Muscle layer of colon (tissue), 2 donors: ENCODE results near the gene CDADC1.

Experiments
- H3K27ac ChIP-seq: one replicate; pipeline ENCODE4 v1.7.0; 2013; ENCODE audit warnings: low read depth, mild to moderate bottlenecking, low read length, moderate library complexity
- H3K27me3 ChIP-seq, 2 donors: one replicate each; pipeline ENCODE4 v1.7.0; 2013; ENCODE audit warnings: low read length in 2 of 2, mild to moderate bottlenecking in 2 of 2; ENCODE audit not compliant: insufficient read depth in 2 of 2, control insufficient read depth in 1 of 2
- H3K36me3 ChIP-seq: one replicate; pipeline ENCODE4 v1.7.0; 2013; ENCODE audit warnings: mild to moderate bottlenecking, low read length; ENCODE audit not compliant: insufficient read depth
- H3K4me1 ChIP-seq: one replicate; pipeline ENCODE4 v1.7.0; 2013; ENCODE audit warnings: mild to moderate bottlenecking, low read length; ENCODE audit not compliant: insufficient read depth
- H3K4me3 ChIP-seq, 2 donors: one replicate each; pipeline ENCODE4 v1.7.0; 2013; ENCODE audit warnings: low read length in 2 of 2, low read depth in 1 of 2, mild to moderate bottlenecking in 1 of 2, moderate library complexity in 1 of 2
- H3K9ac ChIP-seq: one replicate; pipeline ENCODE4 v1.7.0; 2013; ENCODE audit warnings: low read length
- H3K9me3 ChIP-seq: one replicate; pipeline ENCODE4 v1.7.0; 2013; ENCODE audit warnings: mild to moderate bottlenecking, low read length
- donor health status: abdominal sarcoma.
- donor health status: Adenocarcinoma of cecum.

CDADC1 gene

DNA sequence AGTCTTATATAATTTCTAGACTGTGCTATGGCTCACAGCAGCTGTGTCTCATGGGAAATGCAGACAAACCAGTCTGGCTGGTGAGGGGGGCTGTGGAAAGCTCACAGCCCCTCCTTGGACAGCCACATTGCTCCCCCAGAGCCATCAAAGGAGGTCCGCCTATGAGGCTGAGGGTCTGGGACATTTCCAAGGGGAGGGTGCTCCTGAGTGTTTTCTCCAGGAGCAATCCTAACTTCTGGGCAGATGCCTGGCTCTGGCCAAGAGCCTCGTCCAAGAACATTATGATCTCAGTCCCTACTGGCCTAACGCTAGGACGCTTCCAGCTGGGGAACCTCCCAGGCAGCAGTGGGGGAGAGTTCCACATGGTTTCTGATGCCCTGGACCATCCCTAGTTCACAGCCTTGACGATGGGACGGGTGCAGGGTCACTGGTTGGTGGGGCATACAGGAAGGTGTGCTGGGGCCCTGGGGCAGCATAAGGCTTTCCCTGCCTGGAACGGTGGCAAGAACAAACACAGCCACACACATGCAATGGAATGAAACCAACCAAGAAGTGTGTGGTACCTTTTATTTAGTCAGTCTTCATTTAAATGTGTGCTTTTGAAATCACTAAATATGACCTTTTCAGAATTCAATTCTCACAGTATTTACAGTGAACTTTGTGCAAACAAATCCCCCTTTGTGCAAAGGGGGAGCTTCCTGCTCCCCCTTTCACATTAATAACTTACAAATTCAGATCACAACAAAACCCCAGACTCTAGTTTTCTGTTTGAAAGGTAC lies 60.6 kb downstream of the CDADC1 start:
- no peaks in the 10 kb centered on the region for H3K9me3 ChIP-seq
- peaks cover 17% of the 10 kb centered on the region for H3K36me3 ChIP-seq
- H3K4me1 ChIP-seq: peaks cover 52% of the 10 kb centered on the region
- peak overlapping the region; percentile 93 for H3K27ac ChIP-seq
- no peak overlapping the region for H3K4me3 ChIP-seq
- peak overlapping the region; percentile 23 for H3K9ac ChIP-seq
- H3K27me3 ChIP-seq: no peaks in the 10 kb centered on the region

DNA sequence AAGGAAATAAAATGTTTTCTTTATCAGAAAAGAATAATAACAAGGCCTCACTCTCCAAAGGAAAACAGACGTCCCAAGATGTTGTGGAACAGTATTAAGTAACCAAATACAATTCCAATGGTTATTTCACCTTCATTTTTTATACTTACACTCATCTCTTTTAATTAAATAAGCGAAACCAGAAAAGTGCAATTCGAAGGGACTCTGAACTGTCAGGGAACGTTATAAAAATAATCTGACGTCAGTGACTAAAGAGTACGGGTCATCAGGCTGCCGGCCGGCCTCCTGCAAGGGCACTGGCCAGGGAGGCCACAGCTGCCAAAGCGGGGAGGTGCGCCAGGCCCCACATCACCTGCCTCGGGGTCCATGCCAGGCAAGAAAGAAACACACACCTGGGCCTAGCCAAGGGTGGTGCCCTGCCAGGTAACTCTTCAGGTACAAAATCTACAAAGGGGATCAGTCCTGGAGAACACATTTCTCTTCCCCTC lies 61.2 kb downstream of the CDADC1 start:
- H3K9ac ChIP-seq: peak overlapping the region; percentile 7
- H3K4me3 ChIP-seq: no peak overlapping the region
- no peaks in the 10 kb centered on the region for H3K9me3 ChIP-seq
- H3K36me3 ChIP-seq: peaks cover 22% of the 10 kb centered on the region
- H3K4me1 ChIP-seq: peaks cover 58% of the 10 kb centered on the region
- H3K27ac ChIP-seq: peak overlapping the region; percentile 93
- no peaks in the 10 kb centered on the region for H3K27me3 ChIP-seq

DNA sequence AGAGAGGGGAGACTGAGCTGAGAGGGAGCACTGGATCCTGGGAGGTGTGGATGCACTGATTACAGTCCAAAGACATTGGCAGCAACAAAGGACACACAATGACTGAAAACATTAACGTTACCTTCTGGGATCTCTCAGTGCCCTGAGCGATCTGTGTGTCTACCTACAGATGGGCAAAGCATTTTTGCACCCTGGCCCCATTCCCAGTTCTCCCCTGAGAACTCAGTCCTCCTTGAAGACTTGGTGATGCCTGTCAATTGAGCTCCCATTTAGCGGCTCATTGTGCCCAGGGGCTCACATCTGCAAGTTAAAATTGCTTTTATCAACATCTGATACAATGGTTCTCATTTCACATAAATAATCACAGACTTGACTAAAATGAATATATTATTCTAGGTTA lies 62.5 kb downstream of the CDADC1 start:
- Histone ChIP-seq H3K4me3 (no peak overlapping the region), H3K27me3 (no peaks in the 10 kb centered on the region), H3K4me1 (peaks cover 64% of the 10 kb centered on the region), H3K9me3 (no peaks in the 10 kb centered on the region), H3K27ac (peak overlapping the region; percentile 19), H3K9ac (no peak overlapping the region), H3K36me3 (peaks cover 22% of the 10 kb centered on the region)

DNA sequence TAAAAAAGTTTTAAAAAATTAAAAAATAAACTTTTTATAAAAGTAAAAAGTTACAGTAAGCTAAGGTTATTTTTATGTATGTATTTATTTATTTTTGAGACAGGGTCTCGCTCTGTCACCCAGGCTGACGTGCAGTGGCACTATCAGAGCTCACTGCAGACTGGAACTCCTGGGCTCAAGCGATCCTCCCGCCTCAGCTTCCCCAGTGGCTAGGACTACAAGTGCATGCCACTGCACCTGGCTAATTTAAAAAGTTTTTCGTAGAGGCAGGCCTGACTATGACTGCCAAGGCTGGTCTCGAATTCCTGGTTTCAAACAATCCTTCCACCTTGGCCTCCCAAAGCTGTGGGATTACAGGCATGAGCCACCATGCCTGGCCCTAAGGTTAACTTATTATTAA lies 64.1 kb downstream of the CDADC1 start:
- peaks cover 50% of the 10 kb centered on the region for H3K4me1 ChIP-seq
- no peaks in the 10 kb centered on the region for H3K9me3 ChIP-seq
- no peak overlapping the region for H3K27ac ChIP-seq
- no peaks in the 10 kb centered on the region for H3K27me3 ChIP-seq
- H3K36me3 ChIP-seq: peaks cover 19% of the 10 kb centered on the region
- no peak overlapping the region for H3K9ac ChIP-seq
- no peak overlapping the region for H3K4me3 ChIP-seq

DNA sequence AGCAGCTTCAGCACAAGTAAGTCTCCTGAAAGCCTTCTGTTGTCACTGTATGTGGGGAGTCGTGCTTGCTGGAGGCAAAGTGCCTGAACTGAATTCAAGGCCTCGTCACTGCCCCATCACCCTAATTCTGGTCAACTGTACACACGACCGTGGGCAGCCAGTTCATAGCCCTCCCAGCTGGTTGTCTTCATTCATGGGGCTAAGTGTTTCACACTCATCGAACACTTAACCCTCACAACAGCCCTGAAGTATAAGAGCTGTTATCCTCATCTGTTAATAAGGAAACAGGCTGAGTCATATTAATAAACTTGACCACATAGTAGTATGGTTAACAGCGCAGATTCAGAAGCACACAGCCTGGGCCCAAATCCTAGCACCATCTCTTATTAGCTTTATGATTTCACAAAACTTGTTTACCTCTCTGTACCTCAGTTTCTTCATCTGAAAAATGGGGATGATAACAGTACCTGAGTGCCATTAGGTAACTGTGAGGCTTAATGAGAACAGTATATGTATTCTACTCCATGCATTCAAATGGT lies 66.7 kb downstream of the CDADC1 start:
- H3K27ac ChIP-seq: peak overlapping the region; percentile 22
- no peaks in the 10 kb centered on the region for H3K27me3 ChIP-seq
- H3K36me3 ChIP-seq: peaks cover 27% of the 10 kb centered on the region
- no peak overlapping the region for H3K4me3 ChIP-seq
- no peaks in the 10 kb centered on the region for H3K9me3 ChIP-seq
- H3K4me1 ChIP-seq: peaks cover 26% of the 10 kb centered on the region
- H3K9ac ChIP-seq: no peak overlapping the region

DNA sequence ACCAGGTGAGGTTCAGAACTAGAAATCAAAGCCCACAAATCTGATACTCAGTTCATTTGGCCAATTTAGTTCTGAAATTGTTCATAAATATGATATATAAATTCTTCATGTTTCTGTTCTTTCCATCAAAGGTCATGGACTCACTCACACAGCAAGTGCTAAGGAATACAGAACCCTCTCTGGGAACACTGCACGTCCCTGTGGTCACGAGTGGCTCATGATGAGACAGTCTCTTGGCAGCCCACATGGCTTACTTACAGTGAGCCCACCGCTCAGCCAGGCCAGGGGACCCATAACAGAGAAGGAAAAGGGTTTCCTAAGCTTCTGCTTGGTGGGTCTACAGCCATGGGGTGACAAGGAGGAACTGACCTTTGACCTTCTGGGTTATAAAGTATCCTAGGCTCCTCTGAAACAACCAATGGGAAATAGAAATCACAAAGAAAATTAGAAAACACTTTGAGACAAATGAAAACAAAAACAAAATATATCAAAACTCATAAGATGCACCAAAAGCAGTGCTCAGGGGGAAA lies 67.4 kb downstream of the CDADC1 start:
- Histone ChIP-seq H3K9me3 (no peaks in the 10 kb centered on the region), H3K27ac (no peak overlapping the region), H3K9ac (no peak overlapping the region), H3K36me3 (peaks cover 24% of the 10 kb centered on the region), H3K4me1 (peaks cover 25% of the 10 kb centered on the region), H3K27me3 (no peaks in the 10 kb centered on the region), H3K4me3 (no peak overlapping the region)

DNA sequence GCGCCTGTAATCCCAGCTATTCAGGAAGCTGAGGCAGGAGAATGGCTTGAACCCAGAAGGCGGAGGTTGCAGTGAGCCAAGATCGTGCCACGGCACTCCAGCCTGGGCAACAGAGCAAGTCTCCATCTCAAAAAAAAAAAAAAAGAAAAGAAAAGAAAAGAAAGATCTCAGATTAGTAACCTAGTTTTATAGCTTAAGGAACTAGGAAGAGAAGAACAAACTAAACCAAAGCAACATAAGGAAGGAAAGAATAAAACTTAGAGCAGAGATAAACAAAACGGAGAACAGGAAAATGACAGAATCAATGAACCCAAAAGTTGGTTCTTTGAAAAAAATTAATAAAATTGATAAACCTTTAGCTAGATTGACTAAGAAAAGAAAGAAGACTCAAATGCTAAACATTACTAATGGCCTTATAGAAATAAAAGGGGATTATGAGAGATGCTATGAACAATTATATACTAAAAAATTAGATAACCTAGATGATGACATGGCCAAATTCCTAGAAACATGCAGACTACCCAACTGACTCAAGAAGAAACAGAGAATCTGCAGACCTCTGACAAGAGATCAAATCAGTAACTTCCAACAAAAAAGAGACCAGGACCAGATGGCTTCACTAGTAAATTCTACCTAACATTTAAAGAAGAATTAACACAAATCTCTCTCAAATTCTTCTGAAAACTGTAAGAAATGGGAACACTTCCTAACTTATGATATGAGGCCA lies 68.2 kb downstream of the CDADC1 start:
- H3K36me3 ChIP-seq: peaks cover 15% of the 10 kb centered on the region
- H3K4me3 ChIP-seq: no peak overlapping the region
- peaks cover 29% of the 10 kb centered on the region for H3K4me1 ChIP-seq
- H3K27ac ChIP-seq: no peak overlapping the region
- H3K9ac ChIP-seq: no peak overlapping the region
- no peaks in the 10 kb centered on the region for H3K27me3 ChIP-seq
- no peaks in the 10 kb centered on the region for H3K9me3 ChIP-seq

DNA sequence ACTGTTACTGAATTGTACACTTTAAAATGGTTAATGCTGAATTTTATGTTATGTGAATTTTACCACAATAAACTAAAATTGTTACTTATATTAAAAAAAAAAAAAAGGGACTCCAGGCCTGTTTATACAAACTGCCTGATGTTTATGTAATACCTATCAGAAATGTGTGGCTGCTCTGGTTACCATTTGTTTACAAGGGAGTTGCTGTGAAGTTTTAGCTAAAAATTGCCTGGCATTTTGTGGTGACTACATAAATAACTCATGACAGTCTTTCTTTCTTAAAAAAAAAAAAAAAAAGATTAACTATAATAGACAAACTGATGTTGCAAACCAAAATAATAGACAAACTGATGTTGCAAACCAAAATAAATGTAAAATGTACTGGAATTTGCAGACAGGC lies 71.8 kb downstream of the CDADC1 start:
- Histone ChIP-seq H3K36me3 (peaks cover 16% of the 10 kb centered on the region), H3K4me1 (peaks cover 16% of the 10 kb centered on the region), H3K4me3 (no peak overlapping the region), H3K9ac (no peak overlapping the region), H3K27me3 (no peaks in the 10 kb centered on the region), H3K9me3 (no peaks in the 10 kb centered on the region), H3K27ac (no peak overlapping the region)

DNA sequence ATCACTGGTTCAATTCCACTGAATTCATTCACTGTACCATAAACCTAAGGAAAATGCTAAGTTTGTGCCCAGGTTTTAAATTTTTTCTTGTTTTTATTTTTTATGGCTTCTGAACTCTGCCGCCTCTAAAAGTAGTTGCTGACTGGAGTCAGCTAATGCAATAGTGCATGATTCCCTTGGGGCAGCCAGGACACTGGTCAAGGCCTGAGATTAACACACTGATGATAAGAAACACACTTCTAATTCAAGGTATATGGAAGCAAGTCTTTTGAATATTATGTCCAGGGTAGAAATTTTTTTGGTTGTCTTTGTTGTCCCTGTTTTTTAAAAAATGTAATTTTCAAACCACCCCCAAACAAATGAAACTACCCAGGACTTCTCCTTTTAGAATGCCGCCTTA lies 72.2 kb downstream of the CDADC1 start:
- no peaks in the 10 kb centered on the region for H3K27me3 ChIP-seq
- peaks cover 12% of the 10 kb centered on the region for H3K4me1 ChIP-seq
- H3K4me3 ChIP-seq: no peak overlapping the region
- peaks cover 16% of the 10 kb centered on the region for H3K36me3 ChIP-seq
- H3K9ac ChIP-seq: no peak overlapping the region
- H3K9me3 ChIP-seq: no peaks in the 10 kb centered on the region
- no peak overlapping the region for H3K27ac ChIP-seq

DNA sequence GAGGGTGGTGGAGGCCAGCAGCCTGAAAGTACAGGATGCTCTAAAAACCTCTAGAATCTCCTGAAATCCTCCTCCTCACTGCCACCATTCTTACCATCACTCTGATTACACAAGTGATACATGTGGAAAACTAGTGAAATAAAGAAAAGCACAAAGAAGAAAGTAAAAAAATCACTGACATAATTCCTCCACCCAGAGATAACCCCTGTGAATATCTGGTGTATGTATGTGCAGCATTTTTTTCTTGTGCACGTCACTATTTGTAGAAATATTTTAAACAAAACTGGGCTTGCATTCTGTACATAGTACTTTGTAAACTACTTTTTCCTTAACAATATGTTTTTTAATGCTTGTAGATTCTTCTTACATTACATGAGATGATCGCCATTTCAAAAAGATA lies 73.2 kb downstream of the CDADC1 start:
- Histone ChIP-seq H3K4me3 (no peak overlapping the region), H3K4me1 (peaks cover 10% of the 10 kb centered on the region), H3K9me3 (no peaks in the 10 kb centered on the region), H3K36me3 (peaks cover 18% of the 10 kb centered on the region), H3K9ac (no peak overlapping the region), H3K27ac (no peak overlapping the region), H3K27me3 (no peaks in the 10 kb centered on the region)

DNA sequence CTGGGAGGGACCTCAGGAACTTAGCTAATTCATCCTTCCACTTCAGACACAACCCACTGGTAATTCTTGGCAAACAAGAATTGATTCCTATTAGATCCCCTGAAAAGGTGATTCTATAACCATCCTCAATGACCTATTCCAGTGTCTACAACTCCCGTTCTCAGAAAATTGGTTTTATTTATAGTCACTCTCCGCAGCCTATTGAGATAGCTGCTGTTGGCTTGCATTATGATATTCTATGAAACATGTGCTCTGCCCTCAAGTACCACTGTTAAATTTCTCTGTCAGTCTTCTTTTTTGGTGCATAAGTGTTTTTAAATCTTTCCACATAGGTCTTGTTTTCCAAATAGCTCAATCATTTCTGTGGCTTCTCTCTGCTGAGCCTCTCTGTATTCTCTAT lies 75.0 kb downstream of the CDADC1 start:
- Histone ChIP-seq H3K9me3 (no peaks in the 10 kb centered on the region), H3K9ac (no peak overlapping the region), H3K4me3 (no peak overlapping the region), H3K4me1 (peaks cover 10% of the 10 kb centered on the region), H3K27ac (no peak overlapping the region), H3K36me3 (peaks cover 19% of the 10 kb centered on the region), H3K27me3 (no peaks in the 10 kb centered on the region)
